Activated T-cell treated with anti-CD3 and anti-CD28 coated beads, Interleukin-2, amount 50 U/mL, for 72 hours (primary cell): ENCODE results near the gene TMEM81. TPM values are rescaled to one million over a fixed set of nuclear protein-coding genes. Genes with fewer than 3 reads are reported as not detected.

ENCODE experiments used
- ATAC-seq, 2 donors: fragments of 150-1000 bp; cut with Tn5 transposase; replicated peaks in 1 of 2; 2 replicates each; pipeline ENCODE4 v1.10.0; 2021; ENCODE audit warnings: moderate library complexity in 2 of 2, mild to moderate bottlenecking in 1 of 2
- DNase-seq, 2 donors: peaks; one replicate each; pipeline ENCODE4 v3.0.0; 2021 to 2022; ENCODE audit warnings: mixed read lengths in 1 of 2
- H3K27ac Mint-ChIP-seq: one replicate; pipeline ENCODE4 v1.8.0; 2022; ENCODE audit warnings: mild to moderate bottlenecking, moderate library complexity, mixed read lengths
- H3K27me3 Mint-ChIP-seq: one replicate; pipeline ENCODE4 v1.8.0; 2022; ENCODE audit warnings: low read depth, mixed read lengths
- H3K36me3 Mint-ChIP-seq, 2 donors: one replicate each; pipeline ENCODE4 v1.8.0; 2022; ENCODE audit warnings: mixed read lengths in 2 of 2, mild to moderate bottlenecking in 1 of 2; ENCODE audit not compliant: insufficient read depth in 2 of 2
- H3K4me1 Mint-ChIP-seq: one replicate; pipeline ENCODE4 v1.8.0; 2022; ENCODE audit warnings: low read depth, mixed read lengths
- H3K4me3 Mint-ChIP-seq, 2 donors: one replicate each; pipeline ENCODE4 v1.8.0; 2022; ENCODE audit warnings: mild to moderate bottlenecking in 2 of 2, mixed read lengths in 2 of 2, moderate library complexity in 2 of 2
- H3K9me3 Mint-ChIP-seq, 2 donors: one replicate each; pipeline ENCODE4 v1.8.0; 2022; ENCODE audit warnings: mixed read lengths in 2 of 2
- total RNA-seq, 2 donors: library from RNA; stranded (reverse); gene quantifications; one replicate each; pipeline ENCODE4 v1.2.3, GENCODE V29; 2022

TMEM81 gene
- total RNA-seq, 2 donors from 2014 or later = 5.2 to 6.1 TPM

DNA sequence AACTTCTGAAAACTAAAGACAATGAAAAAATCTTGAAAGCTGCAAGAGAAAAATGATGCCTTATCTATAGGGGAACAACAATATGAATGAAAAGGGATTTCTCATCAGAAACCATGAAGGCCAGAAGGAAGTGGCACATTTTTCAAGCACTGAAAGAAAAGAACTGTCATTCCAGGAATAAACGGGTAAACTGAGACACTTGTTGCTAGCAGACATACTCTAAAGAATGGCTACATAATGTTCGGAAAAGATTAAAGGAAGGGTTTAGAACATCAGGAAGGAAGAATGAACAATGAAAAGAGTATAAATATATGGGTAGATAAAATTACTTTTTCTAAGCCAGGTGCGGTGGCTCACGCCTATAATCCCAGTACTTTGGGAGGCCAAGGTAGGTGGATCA, 23.1 kb upstream of the TMEM81 start:
- Mint-ChIP-seq H3K4me1 (no peaks in the 10 kb centered on the region), H3K4me3 (no peak overlapping the region), H3K9me3 (no peaks in the 10 kb centered on the region), H3K36me3 (peaks cover 9 to 36% of the 10 kb centered on the region in 2 donors), H3K27me3 (no peaks in the 10 kb centered on the region), H3K27ac (peak overlapping the region; percentile 97)
- DNase-seq (no peak), ATAC-seq (no peak)

DNA sequence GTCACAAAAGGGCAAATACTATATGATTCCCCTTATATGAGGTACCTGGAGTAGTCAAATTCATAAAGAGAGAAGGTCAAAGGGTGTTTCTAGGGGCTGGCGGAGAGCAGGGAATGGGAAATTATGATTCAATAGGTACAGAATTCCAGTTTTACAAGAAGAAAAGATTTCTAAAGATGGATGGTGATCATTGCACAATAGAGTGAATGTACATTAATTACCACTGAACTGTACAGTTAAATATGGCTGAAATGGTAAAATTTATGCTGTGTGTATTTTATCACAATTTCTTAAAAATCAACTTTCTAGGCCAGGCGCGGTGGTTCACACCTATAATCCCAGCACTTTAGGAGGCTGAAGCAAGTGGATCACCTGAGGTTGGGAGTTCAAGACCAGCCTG, 18.1 kb upstream of the TMEM81 start:
- Mint-ChIP-seq H3K36me3 (peaks cover 10 to 45% of the 10 kb centered on the region in 2 donors), H3K4me1 (no peaks in the 10 kb centered on the region), H3K4me3 (no peak overlapping the region), H3K9me3 (no peaks in the 10 kb centered on the region), H3K27ac (no peak overlapping the region), H3K27me3 (no peaks in the 10 kb centered on the region)
- DNase-seq (no peak), ATAC-seq (no peak)

DNA sequence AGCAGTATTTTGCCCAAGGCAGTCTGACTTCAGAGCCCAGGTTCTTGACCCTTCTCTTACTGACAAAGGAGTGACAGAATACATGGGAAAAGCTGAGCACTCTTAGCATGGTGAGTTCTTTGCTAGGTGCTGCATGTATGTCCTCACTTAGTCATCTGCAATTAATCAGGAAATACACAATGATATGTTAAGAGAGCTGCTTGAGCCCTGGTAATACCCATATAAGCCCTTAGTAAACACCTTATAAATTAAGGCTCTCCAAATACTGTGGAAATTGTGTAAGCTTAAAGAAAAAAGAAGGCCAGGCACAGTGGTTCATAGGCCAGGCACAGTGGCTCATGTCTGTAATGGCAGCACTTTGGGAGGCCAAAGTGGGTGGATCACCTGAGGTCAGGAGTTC, 14.0 kb upstream of the TMEM81 start:
- H3K4me1 Mint-ChIP-seq = no peaks in the 10 kb centered on the region
- H3K27me3 Mint-ChIP-seq = no peaks in the 10 kb centered on the region
- H3K4me3 Mint-ChIP-seq = no peak overlapping the region
- H3K9me3 Mint-ChIP-seq = no peaks in the 10 kb centered on the region
- ATAC-seq = no peak
- no peak overlapping the region for H3K27ac Mint-ChIP-seq
- H3K36me3 Mint-ChIP-seq = peaks cover 11 to 30% of the 10 kb centered on the region in 2 donors
- no peak for DNase-seq

DNA sequence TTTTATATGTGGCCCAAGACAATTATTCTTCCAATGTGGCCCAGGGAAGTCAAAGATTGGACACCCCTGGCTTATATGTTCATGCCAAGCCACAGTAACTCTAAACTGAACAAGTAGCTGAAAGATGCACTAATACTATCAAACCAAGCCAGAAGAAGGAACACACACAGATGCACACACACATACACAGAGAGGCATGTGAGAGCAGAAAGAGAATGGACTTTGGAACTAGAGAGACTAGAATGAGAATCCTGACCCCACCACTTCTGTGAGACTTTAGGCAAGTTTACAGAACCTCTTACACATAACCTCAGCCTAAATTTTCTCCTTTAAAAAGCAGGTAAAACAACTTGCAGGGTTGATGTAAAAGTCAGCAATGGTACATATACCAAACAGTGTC, 11.2 kb upstream of the TMEM81 start:
- no peak for ATAC-seq
- Mint-ChIP-seq H3K4me1 (no peaks in the 10 kb centered on the region), H3K9me3 (no peaks in the 10 kb centered on the region), H3K4me3 (no peak overlapping the region), H3K27ac (no peak overlapping the region), H3K27me3 (no peaks in the 10 kb centered on the region), H3K36me3 (peaks cover 7 to 31% of the 10 kb centered on the region in 2 donors)
- DNase-seq = no peak

DNA sequence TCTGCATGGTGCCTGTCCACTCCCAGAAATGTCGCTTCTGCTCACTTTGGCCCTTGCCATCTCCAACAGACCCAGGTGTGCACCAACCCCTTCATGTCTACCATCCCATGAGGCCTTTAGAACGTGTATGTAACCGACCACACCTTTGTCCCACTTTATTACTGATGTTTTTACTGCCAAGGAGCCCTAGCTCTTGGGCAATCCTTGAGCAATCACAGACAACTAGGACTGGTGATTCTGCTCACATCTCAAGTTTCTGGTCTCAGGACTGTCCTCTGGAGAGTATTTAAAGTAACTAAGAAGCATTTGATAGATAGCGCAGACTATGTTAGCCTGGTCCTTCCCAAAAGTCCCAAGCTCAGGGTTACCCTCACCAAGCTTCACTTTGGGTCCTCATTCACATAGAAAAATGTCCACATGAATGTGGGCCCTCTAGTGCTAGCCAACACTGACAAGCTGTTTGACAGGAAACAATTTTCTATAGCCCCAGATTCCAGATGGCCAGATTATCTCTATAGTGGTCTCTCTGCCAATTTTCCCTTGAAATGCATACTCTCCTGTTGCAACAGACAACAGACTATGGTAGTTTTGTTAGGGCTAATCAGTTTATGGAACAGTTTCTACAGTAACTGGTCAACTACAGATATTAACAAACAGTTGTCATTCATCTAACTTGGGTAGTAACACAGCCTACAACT, 6.9 kb upstream of the TMEM81 start:
- no peak for DNase-seq
- peaks cover 9 to 32% of the 10 kb centered on the region in 2 donors for H3K36me3 Mint-ChIP-seq
- no peak overlapping the region for H3K27ac Mint-ChIP-seq
- H3K4me3 Mint-ChIP-seq = no peak overlapping the region
- no peak for ATAC-seq
- no peaks in the 10 kb centered on the region for H3K27me3 Mint-ChIP-seq
- no peaks in the 10 kb centered on the region for H3K9me3 Mint-ChIP-seq
- no peaks in the 10 kb centered on the region for H3K4me1 Mint-ChIP-seq

DNA sequence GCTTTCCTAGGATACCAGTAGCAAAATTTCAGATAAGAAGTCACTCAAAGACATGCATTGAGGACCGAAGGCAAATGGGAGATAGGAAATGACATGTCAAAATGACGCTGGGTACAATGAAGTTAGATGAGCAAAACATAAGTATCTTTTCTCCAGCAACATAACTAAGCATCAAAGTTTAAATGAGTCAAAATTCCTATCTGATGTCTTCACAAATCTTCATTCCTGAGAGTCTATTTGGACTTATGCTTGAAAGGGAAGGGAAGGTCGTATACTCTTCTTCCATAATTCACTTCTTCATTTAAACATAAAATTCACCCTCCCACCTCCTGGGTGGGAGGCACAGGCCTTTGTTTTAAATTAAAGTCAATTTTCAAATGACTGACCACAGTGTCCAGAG, 4.1 kb upstream of the TMEM81 start:
- Mint-ChIP-seq H3K27ac (no peak overlapping the region), H3K4me3 (no peak overlapping the region), H3K9me3 (no peaks in the 10 kb centered on the region), H3K27me3 (no peaks in the 10 kb centered on the region), H3K4me1 (no peaks in the 10 kb centered on the region), H3K36me3 (peaks cover 2 to 23% of the 10 kb centered on the region in 2 donors)
- ATAC-seq (no peak), DNase-seq (no peak)

DNA sequence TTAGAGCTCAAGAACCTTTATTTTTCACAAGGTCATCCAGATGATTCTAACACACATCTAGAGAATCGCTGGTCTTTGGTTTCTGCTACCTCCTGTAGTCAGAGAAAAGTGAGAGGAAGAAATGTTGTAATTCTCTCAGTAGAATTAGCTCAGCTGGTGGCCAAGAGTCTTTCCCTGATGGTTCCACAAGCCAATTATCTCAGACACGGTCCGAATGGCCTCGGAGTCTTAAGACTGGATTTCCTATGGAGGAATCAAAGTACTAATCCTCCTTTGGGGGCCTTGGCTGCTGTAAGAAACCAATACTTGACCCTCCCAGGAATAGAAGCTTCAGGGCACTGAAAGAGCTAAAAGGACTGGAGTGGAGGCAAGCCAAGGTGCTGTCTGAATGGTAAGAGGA, 1.8 kb downstream of the TMEM81 start:
- no peaks in the 10 kb centered on the region for H3K9me3 Mint-ChIP-seq
- no peak overlapping the region for H3K27ac Mint-ChIP-seq
- DNase-seq = no peak
- ATAC-seq = no peak
- H3K36me3 Mint-ChIP-seq = peaks cover 0 to 3% of the 10 kb centered on the region in 2 donors
- H3K4me3 Mint-ChIP-seq = no peak overlapping the region
- no peaks in the 10 kb centered on the region for H3K4me1 Mint-ChIP-seq
- no peaks in the 10 kb centered on the region for H3K27me3 Mint-ChIP-seq

DNA sequence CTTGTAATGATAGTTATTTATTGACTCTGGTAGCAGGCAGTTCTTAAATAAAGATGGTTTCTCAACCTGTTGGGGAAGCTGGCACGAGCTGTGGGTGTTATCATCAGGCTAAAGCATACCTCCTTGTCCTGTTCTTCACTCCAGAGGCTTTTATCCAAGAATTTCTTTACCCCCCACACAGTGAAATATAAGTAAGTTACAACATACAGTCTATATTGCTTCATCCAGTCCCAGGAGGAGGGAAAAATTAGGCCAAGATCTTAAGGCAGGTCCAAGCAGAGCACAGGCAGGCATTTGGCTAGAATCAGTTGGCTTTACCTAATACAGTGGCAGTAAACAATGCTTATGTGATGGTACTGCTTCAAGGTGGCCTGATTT, 6.3 kb downstream of the TMEM81 start:
- Mint-ChIP-seq H3K4me1 (no peaks in the 10 kb centered on the region), H3K9me3 (no peaks in the 10 kb centered on the region), H3K36me3 (no peaks in the 10 kb centered on the region), H3K27me3 (no peaks in the 10 kb centered on the region), H3K4me3 (no peak overlapping the region), H3K27ac (no peak overlapping the region)
- no peak for ATAC-seq
- no peak for DNase-seq

DNA sequence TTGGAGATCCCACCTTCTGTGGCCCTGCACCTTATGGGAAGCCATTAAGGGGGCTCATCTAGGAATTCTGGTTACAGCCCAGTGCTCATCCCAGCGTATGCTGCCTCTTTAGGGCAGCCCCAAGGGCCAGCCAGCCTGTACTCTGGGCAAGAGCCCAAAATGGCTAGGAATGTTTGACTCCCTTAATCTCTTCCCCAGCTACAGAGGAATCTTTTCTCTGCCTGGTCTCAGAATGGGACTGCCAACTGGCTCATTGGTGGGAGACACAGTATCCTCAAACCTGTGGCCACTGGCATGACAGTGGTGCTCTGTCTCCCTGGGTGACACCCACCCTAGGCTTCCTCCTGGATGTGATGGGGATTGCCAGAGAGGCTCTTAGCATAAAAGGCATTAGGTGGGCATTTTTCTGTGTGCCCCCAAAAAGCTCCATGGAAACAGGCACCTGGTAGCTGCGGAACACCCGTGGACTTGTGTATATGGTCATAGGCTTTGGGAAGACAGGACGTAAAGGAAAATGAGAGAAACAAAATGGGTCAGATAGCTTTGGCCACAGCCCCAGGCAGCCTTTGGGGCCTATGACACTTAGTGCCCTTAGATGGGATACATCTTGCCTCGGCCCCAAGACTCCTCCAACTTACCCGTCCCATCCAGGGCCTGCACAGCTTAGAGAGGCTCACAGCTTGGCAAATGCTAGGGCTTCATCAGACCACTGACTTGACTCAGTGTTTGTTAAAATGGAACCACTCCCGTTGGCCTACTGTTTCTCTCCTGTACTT, 6.9 kb downstream of the TMEM81 start:
- no peaks in the 10 kb centered on the region for H3K36me3 Mint-ChIP-seq
- no peaks in the 10 kb centered on the region for H3K27me3 Mint-ChIP-seq
- no peak overlapping the region for H3K4me3 Mint-ChIP-seq
- H3K9me3 Mint-ChIP-seq = no peaks in the 10 kb centered on the region
- no peak overlapping the region for H3K27ac Mint-ChIP-seq
- ATAC-seq (no peak), DNase-seq (no peak)
- no peaks in the 10 kb centered on the region for H3K4me1 Mint-ChIP-seq

DNA sequence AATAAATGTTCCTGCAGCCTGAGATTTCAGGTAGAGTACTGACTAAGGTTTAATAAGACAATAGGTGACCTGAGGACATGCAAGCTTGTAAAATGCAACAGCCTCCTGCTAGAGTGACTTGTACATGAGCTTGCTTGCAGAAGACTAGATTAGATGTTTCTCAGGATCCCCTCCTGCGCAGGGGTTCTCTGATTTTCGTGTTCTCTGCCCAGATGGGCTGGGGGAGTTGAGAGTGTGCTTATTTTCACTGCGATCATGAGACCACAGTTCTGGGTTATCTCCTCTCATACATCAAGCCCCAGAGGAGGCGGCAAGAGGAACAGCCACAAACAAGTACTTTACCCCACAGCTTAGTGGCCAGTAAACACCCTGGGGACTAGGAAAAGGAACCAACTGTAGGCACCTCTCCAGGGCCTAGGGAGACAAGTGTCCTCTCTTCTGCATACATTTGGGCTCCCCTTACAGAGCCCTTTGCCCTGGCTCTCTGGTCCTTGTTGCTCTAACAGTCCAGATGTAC, 8.0 kb downstream of the TMEM81 start:
- H3K36me3 Mint-ChIP-seq = no peaks in the 10 kb centered on the region
- H3K4me1 Mint-ChIP-seq = no peaks in the 10 kb centered on the region
- ATAC-seq (no peak), DNase-seq (no peak)
- no peak overlapping the region for H3K27ac Mint-ChIP-seq
- H3K4me3 Mint-ChIP-seq = no peak overlapping the region
- H3K9me3 Mint-ChIP-seq = no peaks in the 10 kb centered on the region
- no peaks in the 10 kb centered on the region for H3K27me3 Mint-ChIP-seq

DNA sequence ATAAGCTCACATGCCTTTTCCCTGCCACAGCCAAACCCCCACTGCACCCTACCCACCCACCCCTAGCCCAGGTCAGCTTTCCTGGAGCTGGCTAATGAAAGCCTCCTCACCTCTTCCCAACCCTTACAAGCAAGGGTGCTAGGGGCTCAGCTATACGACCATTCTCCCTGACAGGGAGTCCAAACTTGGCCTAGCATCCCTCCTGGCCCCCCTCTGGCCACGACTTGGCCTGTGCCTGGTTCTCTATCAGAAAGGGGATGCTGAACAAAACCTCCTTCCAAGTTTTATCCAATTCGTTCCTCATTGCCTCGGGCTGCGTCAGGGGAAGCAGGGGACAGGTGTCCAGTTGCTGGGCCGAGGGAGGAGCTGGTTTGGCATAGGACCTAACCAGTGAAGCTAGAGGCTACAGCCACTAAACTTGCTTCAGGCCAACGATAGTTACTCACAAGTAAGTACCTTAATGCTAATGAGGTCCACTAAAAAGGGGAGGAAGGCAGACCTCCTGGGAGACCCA, 8.6 kb downstream of the TMEM81 start:
- no peak for DNase-seq
- ATAC-seq = no peak
- no peak overlapping the region for H3K27ac Mint-ChIP-seq
- H3K4me3 Mint-ChIP-seq = no peak overlapping the region
- H3K9me3 Mint-ChIP-seq = no peaks in the 10 kb centered on the region
- no peaks in the 10 kb centered on the region for H3K4me1 Mint-ChIP-seq
- no peaks in the 10 kb centered on the region for H3K36me3 Mint-ChIP-seq
- H3K27me3 Mint-ChIP-seq = no peaks in the 10 kb centered on the region

DNA sequence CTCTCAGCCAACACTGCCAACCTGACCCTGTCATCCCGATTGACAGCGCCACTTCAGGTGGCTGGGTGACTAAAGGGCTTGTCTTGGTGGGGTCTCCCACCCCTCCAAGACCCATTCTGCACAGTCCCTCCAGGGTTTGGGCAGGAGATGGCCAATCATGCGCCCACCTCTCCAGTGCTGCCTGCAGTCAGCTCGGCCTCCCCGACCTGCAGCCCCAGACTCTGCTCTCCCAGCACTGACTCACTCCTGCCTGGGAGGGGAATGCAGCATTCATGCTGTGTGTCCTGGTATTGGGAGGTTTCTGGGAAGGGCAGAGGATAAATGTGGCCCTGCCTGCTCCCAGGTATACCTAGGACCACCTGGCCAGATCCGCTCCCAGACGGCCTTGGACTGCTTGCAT, 9.7 kb downstream of the TMEM81 start:
- H3K4me3 Mint-ChIP-seq = no peak overlapping the region
- no peaks in the 10 kb centered on the region for H3K36me3 Mint-ChIP-seq
- no peaks in the 10 kb centered on the region for H3K4me1 Mint-ChIP-seq
- DNase-seq (no peak), ATAC-seq (peak in 1 of 2 donors; percentile 4)
- H3K27ac Mint-ChIP-seq = no peak overlapping the region
- H3K27me3 Mint-ChIP-seq = no peaks in the 10 kb centered on the region
- no peaks in the 10 kb centered on the region for H3K9me3 Mint-ChIP-seq

DNA sequence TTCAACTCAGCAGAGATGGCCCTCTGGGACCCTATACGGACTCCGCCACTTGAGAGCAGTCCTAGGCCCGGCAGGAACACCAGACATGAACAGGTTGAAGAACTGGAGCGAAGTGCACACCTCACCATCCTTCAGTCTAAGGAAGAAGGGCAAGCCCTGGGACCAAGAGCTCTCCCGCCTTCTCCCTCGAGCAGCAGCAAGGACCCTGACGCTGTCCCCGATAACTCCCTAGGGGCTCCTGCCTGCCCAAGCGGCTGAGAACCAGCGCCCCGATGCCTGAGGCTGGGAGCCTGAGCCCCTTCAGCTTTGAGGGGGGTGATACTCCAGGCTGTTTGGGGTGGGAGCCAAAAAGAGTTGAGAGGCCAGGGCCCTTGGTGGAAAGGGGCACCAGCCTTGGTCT, 10.2 kb downstream of the TMEM81 start:
- ATAC-seq = no peak
- Mint-ChIP-seq H3K4me1 (no peaks in the 10 kb centered on the region), H3K27ac (no peak overlapping the region), H3K27me3 (no peaks in the 10 kb centered on the region), H3K9me3 (no peaks in the 10 kb centered on the region), H3K36me3 (no peaks in the 10 kb centered on the region), H3K4me3 (no peak overlapping the region)
- DNase-seq = no peak
